ENCODE results near the gene TNXB.

GRCh38 chr6:32058511-32058963 is 50.6 kb downstream of the TNXB start:
- TF ChIP-seq CTCF (conservative IDR thresholded peaks at IDR 0.05; ENCODE audit: low read length) = no peak
- TF ChIP-seq EZH2phosphoT487 (IDR thresholded peaks at IDR 0.05; ENCODE audit: borderline replicate concordance) = no peak
